Activated T-helper 17 cell treated with anti-CD3 and anti-CD28 coated beads, Interleukin-2, amount 50 U/mL, for 72 hours (primary cell): Measurements from ENCODE around the gene STIM1. TPM values are rescaled to one million over a fixed set of nuclear protein-coding genes. Genes with fewer than 3 reads are reported as not detected.
A peak's percentile ranks its signal among the peaks of the same experiment; 100 is the strongest.
"Not testable (repeated sequence)": the region's sequence is repeated elsewhere in the genome, so short reads cannot be mapped to it uniquely, and the experiment has no call there.

Experiments
- ATAC-seq: fragments of 150-1000 bp; cut with Tn5 transposase; replicated peaks from 2 replicates; pipeline ENCODE4 v1.10.0; 2021; ENCODE audit warnings: mild to moderate bottlenecking, moderate library complexity
- H3K27ac Mint-ChIP-seq: one replicate; pipeline ENCODE4 v1.8.0; 2022; ENCODE audit warnings: mixed read lengths
- H3K27me3 Mint-ChIP-seq: one replicate; pipeline ENCODE4 v1.8.0; 2022; ENCODE audit warnings: mixed read lengths
- H3K36me3 Mint-ChIP-seq: one replicate; pipeline ENCODE4 v1.8.0; 2022; ENCODE audit warnings: low read depth, mild to moderate bottlenecking, mixed read lengths
- H3K4me1 Mint-ChIP-seq: one replicate; pipeline ENCODE4 v1.8.0; 2022; ENCODE audit warnings: mixed read lengths
- H3K4me3 Mint-ChIP-seq: one replicate; pipeline ENCODE4 v1.8.0; 2022; ENCODE audit warnings: mild to moderate bottlenecking, mixed read lengths
- H3K9me3 Mint-ChIP-seq: one replicate; pipeline ENCODE4 v1.8.0; 2022; ENCODE audit warnings: mixed read lengths
- total RNA-seq, 2 donors: library from RNA; stranded (reverse); gene quantifications; one replicate each; pipeline ENCODE4 v1.2.3, GENCODE V29; 2022

The STIM1 gene
- total RNA-seq, 2 donors from 2014 or later = 68.8 to 82.7 TPM

GRCh38 chr11:4040461-4040860 lies 185.0 kb downstream of the STIM1 start:
- Mint-ChIP-seq H3K9me3 (peaks cover 4% of the 10 kb centered on the region), H3K27ac (no peak overlapping the region), H3K27me3 (no peaks in the 10 kb centered on the region), H3K4me3 (no peak overlapping the region), H3K36me3 (no peaks in the 10 kb centered on the region), H3K4me1 (peaks cover 27% of the 10 kb centered on the region)
- no peak for ATAC-seq

DNA sequence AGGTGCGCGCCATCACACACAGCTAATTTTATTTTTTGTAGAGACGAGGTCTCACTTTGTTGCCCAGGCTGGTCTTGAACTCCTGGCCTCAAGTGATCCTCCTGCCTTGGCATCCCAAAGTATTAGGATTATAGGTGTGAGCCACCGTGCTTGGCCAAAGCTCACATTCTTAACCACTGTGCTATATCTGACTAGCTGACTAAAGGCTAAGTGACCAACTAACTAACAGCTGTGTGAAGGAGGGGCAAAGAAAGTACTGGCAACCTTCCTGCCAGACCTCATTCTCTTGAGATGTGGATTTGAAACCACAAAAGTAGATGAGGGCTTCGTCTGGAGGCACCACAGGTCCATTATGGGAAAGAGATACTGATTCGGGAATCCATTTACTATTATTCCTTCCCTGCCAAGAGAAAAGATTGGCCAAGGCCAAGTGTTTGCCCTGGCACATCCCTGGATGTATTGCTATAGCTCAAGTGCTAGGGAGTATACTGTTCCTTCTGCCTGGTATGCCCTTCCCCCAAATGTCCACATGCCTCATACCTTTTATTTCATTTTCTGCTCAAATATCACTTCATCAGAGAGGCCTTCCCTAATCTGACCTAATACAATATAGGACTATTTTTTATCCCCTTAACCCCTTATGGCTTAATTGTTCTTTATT lies 186.4 kb downstream of the STIM1 start:
- Mint-ChIP-seq H3K27me3 (no peaks in the 10 kb centered on the region), H3K36me3 (no peaks in the 10 kb centered on the region), H3K27ac (no peak overlapping the region), H3K4me3 (no peak overlapping the region), H3K4me1 (peaks cover 22% of the 10 kb centered on the region), H3K9me3 (no peaks in the 10 kb centered on the region)
- ATAC-seq = no peak

DNA sequence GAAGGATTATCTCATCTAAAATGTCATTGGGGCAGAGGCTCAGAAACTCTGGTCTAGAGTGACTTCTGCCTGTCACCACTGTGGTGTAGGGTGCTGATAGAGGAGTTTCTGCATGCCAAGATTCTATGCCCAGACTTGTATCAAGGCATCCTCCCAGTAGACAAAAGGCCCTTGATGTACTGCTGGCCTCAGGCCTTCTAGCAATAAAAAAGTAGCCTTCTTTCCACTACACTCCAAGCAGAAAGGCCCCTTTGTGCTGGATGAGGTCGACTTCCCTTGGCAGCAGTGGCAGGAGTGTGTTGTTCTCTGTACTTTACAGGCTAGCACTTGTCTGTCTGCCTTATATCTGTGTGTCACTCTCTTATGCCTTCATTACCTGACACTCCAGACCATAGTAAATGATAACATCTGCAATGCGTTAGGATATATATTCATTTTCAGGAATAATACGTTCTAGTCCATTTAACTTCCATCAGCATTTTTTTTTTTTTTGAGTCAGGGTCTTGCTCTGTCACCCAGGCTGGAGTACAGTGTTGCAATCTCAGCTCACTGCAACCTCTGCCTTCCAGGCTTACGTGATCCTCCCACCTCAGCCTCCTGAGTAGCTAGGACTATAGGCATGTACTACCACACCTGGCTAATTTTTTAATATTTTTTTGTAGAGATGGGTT lies 189.6 kb downstream of the STIM1 start:
- H3K4me3 Mint-ChIP-seq = no peak overlapping the region
- no peak overlapping the region for H3K27ac Mint-ChIP-seq
- H3K4me1 Mint-ChIP-seq = peaks cover 11% of the 10 kb centered on the region
- H3K36me3 Mint-ChIP-seq = peaks cover 5% of the 10 kb centered on the region
- H3K9me3 Mint-ChIP-seq = no peaks in the 10 kb centered on the region
- no peak for ATAC-seq
- H3K27me3 Mint-ChIP-seq = no peaks in the 10 kb centered on the region

DNA sequence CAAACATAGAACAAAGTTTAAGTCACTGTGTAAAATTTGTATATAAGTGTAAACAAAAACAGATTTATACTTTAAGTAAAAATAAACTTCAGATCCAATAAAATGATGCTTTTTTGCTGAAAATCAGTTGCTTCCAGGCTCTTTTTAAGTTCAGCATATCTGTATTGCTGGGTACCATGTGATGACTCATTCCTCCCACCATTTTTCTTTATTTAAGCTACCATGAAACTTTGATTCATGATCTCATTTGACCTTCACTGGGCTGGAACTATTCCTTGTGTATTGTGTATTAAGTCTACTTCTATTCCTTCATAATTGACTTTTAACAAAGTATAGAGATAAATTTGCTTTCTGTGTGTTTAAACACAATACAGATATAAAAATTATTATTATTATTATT lies 192.9 kb downstream of the STIM1 start:
- Mint-ChIP-seq H3K4me1 (peaks cover 7% of the 10 kb centered on the region), H3K36me3 (peaks cover 20% of the 10 kb centered on the region), H3K27ac (no peak overlapping the region), H3K27me3 (no peaks in the 10 kb centered on the region), H3K9me3 (no peaks in the 10 kb centered on the region), H3K4me3 (no peak overlapping the region)
- ATAC-seq = peak; percentile 82

DNA sequence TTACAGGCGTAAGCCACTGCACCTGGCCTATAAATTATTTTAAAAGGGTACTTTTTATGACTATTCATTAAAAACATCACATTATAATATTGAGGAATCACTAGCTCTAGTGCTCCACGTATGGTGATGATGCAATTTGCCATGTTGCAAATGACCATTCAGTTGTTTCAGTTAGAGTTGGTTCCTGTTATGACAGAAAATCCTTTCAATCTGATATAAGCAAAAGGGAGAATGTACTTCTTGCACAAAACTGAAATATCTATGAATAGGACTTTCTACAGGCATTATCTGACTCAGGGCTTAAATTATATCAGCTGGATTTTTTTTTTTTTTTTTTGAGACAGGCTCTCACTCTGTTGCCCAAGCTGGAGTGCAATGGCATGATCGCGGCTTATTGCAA lies 193.5 kb downstream of the STIM1 start:
- Mint-ChIP-seq H3K27me3 (no peaks in the 10 kb centered on the region), H3K36me3 (peaks cover 20% of the 10 kb centered on the region), H3K4me3 (no peak overlapping the region), H3K4me1 (peaks cover 5% of the 10 kb centered on the region), H3K27ac (no peak overlapping the region), H3K9me3 (no peaks in the 10 kb centered on the region)
- peak; percentile 32 for ATAC-seq

DNA sequence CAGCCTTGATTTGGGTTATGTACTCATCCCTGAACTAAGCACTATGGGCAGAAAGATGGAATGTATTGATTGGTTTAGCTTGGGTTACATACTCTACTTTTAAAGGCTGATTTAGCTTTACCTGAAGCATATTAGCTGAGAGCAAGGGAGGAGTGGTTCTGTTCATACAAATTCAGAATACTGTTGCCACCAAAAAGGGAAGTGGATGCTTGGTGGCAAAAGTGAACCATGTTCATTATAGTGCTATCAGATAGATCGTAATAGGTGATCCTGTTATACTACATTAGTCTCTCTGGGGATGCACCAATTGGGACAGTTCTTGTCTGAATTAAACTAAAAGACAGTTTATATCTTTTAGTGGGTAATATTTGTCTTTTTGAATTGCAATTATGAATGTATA lies 194.7 kb downstream of the STIM1 start:
- Mint-ChIP-seq H3K4me1 (peaks cover 6% of the 10 kb centered on the region), H3K4me3 (no peak overlapping the region), H3K27me3 (no peaks in the 10 kb centered on the region), H3K27ac (no peak overlapping the region), H3K9me3 (no peaks in the 10 kb centered on the region), H3K36me3 (peaks cover 23% of the 10 kb centered on the region)
- ATAC-seq = no peak

DNA sequence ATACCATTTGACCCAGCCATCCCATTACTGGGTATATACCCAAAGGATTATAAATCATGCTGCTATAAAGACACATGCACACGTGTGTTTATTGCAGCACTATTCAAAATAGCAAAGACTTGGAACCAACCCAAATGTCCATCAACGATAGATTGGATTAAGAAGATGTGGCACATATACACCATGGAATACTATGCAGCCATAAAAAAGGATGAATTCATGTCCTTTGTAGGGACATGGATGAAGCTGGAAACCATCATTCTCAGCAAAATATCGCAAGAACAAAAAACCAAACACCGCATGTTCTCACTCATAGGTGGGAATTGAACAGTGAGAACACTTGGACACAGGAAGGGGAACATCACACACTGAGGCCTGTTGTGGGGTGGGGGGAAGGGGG lies 197.7 kb downstream of the STIM1 start:
- not testable (repeated sequence) for H3K4me3 Mint-ChIP-seq, H3K4me1 Mint-ChIP-seq, ATAC-seq, H3K27me3 Mint-ChIP-seq, H3K27ac Mint-ChIP-seq, H3K9me3 Mint-ChIP-seq
- H3K36me3 Mint-ChIP-seq = peaks cover 45% of the 10 kb centered on the region

- Mint-ChIP-seq H3K27ac (no peak overlapping the region), H3K9me3 (no peaks in the 10 kb centered on the region), H3K27me3 (no peaks in the 10 kb centered on the region), H3K36me3 (peaks cover 59% of the 10 kb centered on the region), H3K4me3 (no peak overlapping the region), H3K4me1 (peaks cover 10% of the 10 kb centered on the region)
- no peak for ATAC-seq
Measured at GRCh38 chr11:4054643-4055042, 199.2 kb downstream of the STIM1 start.

- H3K4me3 Mint-ChIP-seq = no peak overlapping the region
- H3K36me3 Mint-ChIP-seq = peaks cover 77% of the 10 kb centered on the region
- peaks cover 14% of the 10 kb centered on the region for H3K4me1 Mint-ChIP-seq
- no peaks in the 10 kb centered on the region for H3K9me3 Mint-ChIP-seq
- no peaks in the 10 kb centered on the region for H3K27me3 Mint-ChIP-seq
- peak overlapping the region; percentile 50 for H3K27ac Mint-ChIP-seq
- no peak for ATAC-seq
Measured at GRCh38 chr11:4059424-4059823, 204.0 kb downstream of the STIM1 start.

DNA sequence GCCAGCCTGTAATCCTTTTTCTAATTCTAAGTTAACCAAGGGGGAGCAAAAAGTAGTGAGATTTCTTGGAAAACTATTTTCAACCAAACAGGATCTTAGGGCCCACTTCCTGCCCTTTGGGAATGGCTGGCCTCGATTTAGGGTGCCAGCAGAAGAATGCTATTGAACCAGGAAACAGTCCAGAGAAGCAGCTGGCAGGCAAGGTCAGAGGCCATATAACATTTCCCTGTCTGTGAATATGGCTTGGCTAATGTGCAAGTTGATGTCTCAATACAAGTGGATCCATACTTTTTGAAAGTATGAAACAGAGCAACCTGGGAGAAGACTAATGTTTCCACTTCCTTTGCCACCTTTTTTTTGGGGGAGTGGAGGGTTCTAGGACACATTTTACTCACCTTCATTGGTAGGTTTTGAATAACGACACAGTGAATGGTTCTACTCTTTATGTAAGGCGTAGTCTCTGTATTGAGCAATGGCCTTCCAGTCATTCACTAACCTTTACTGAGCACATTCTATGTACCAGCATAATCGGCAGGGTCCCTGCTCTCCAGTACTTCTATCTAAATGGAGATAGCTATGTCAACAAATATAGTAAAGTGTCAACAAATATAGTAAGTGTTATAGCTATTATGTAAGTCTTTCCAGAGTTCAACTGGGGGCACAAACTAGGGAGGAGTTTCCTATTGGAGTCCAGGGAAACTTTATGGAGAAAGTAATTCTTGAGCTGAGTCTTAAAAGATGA lies 204.9 kb downstream of the STIM1 start:
- no peak for ATAC-seq
- no peak overlapping the region for H3K4me3 Mint-ChIP-seq
- peaks cover 18% of the 10 kb centered on the region for H3K4me1 Mint-ChIP-seq
- H3K9me3 Mint-ChIP-seq = no peaks in the 10 kb centered on the region
- peaks cover 73% of the 10 kb centered on the region for H3K36me3 Mint-ChIP-seq
- H3K27me3 Mint-ChIP-seq = no peaks in the 10 kb centered on the region
- H3K27ac Mint-ChIP-seq = peak overlapping the region; percentile 50

DNA sequence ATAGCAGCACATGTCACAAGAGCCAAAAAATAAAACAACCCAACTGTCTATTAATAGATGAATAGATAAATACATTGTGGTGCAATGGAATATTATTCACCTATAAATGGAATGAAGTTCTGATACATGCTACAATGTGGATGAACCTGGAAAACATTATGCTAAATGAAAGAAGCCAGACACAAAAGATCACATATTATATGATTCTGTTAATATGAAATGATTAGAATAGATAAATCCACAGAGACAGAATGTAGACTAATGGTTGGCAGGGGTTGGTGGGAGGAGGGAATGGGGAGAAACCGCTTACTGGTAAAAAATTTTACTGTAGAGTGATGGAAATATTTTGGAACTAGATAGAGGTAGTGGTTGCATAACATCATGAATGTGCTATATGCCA lies 206.2 kb downstream of the STIM1 start:
- Mint-ChIP-seq H3K4me1 (peaks cover 31% of the 10 kb centered on the region), H3K36me3 (peaks cover 59% of the 10 kb centered on the region), H3K4me3 (no peak overlapping the region), H3K9me3 (no peaks in the 10 kb centered on the region), H3K27ac (peak overlapping the region; percentile 50), H3K27me3 (no peaks in the 10 kb centered on the region)
- no peak for ATAC-seq

DNA sequence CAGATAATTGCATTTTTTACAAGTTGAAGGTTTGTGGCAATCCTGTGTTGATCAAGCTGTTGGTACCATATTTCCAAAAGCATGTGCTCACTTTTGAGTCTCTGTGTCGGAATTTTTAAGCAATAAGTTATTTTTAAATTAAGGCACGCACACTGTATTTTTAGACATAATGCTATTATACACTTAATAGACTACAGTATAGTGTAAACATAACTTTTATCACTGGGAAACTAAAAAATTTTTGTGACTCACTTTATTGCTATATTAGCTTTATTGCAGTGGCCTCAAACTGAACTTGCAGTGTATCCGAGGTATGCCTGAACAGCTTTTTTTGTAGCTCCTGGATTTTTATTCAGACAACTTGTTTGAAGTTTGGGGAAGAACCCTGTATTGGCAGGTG lies 207.9 kb downstream of the STIM1 start:
- H3K4me1 Mint-ChIP-seq = peaks cover 39% of the 10 kb centered on the region
- H3K27me3 Mint-ChIP-seq = no peaks in the 10 kb centered on the region
- H3K9me3 Mint-ChIP-seq = no peaks in the 10 kb centered on the region
- no peak for ATAC-seq
- H3K27ac Mint-ChIP-seq = no peak overlapping the region
- H3K4me3 Mint-ChIP-seq = no peak overlapping the region
- H3K36me3 Mint-ChIP-seq = peaks cover 52% of the 10 kb centered on the region

GRCh38 chr11:4064278-4064955 lies 209.0 kb downstream of the STIM1 start:
- no peaks in the 10 kb centered on the region for H3K9me3 Mint-ChIP-seq
- no peak overlapping the region for H3K4me3 Mint-ChIP-seq
- peaks cover 41% of the 10 kb centered on the region for H3K36me3 Mint-ChIP-seq
- peak; percentile 54 for ATAC-seq
- H3K4me1 Mint-ChIP-seq = peaks cover 47% of the 10 kb centered on the region
- H3K27ac Mint-ChIP-seq = peak overlapping the region; percentile 69
- no peaks in the 10 kb centered on the region for H3K27me3 Mint-ChIP-seq

DNA sequence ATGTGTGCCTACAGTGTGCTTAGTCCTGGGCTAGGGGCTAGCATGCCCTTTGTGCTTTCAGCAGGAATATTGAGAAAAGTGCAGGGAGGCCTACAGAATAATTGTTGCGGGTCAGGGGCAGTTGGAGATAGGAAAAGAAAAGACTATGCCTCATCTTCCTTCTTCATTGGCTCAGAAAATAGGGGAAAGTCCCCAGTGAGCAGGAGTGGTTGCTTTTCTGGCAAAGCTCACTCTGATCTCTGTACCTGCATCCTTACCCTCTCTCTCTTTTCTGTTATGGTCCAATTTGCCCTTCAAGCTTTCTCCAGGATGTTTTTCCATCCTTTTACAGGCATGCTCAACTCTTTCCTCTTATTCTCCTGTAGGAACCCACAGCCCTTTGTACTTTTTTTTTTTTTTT lies 209.6 kb downstream of the STIM1 start:
- Mint-ChIP-seq H3K4me3 (peak overlapping the region; percentile 16), H3K27me3 (no peaks in the 10 kb centered on the region), H3K9me3 (no peaks in the 10 kb centered on the region), H3K27ac (peak overlapping the region; percentile 0), H3K36me3 (peaks cover 34% of the 10 kb centered on the region), H3K4me1 (peaks cover 50% of the 10 kb centered on the region)
- ATAC-seq = peak; percentile 83
